HG02588 (cell line): Measurements from ENCODE around the gene TACR2.
"Not testable (repeated sequence)": the region's sequence is repeated elsewhere in the genome, so short reads cannot be mapped to it uniquely, and the experiment has no call there.

Experiments used
- ATAC-seq: cut with Tn5 transposase; IDR thresholded peaks from one replicate; pipeline ENCODE4 v1.9.1; 2021; ENCODE audit warnings: mild to moderate bottlenecking, moderate library complexity; ENCODE audit not compliant: unreplicated experiment

The TACR2 gene

DNA sequence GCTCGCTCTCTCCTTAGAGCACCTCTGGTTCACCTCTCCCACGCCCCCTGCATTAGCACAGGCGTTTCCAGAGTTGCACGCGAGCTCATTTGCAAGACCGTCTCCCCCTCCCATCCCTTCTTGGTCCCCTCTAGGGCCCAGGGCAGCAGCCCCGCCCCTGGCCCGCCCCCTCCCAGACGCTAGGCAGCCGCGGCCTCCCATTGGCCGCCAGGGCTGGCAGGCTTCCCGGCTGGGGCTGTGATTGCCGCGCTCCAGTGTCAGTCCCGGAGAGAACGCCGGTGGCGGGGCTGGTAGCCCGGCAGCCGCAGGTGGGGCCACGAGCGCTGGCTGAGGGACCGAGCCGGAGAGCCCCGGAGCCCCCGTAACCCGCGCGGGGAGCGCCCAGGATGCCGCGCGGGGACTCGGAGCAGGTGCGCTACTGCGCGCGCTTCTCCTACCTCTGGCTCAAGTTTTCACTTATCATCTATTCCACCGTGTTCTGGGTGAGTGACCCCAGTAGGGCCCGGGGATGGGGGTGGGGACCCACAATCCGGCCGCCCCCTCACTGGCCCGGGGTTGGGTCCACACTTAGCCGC lies 34.6 kb upstream of the TACR2 start, which contains the start of gene TSPAN15:
TSPAN15 (plus strand) TSS at position 257 of the 575 bp plus-strand sequence; CDS start at position 387, 130 bp downstream.
- ATAC-seq, result peak; percentile 82

- not testable (repeated sequence) for ATAC-seq
Measured at GRCh38 chr10:69450395-69450794, 33.7 kb upstream of the TACR2 start.

DNA sequence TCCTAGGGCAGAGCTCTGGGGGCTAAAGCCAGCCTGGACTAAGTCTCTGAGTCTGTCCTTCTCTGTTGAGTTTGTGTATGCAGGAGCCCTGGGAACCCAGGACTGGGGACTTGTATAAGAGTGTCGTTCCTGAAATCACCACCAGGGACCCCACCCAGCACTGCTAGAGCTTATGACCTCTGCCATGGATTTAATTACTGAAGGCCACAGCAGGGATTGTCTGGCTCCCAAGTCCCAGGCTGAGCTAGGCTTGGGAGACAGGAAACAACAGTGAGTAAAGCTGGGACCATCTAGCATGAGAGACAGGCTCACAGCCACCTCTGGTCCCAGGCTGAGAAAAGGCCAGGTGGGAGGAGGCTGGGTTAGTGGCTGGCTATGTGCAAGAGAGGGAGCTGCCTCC lies 33.1 kb upstream of the TACR2 start:
- ATAC-seq, result no peak

- ATAC-seq, result no peak
Measured at GRCh38 chr10:69446650-69447151, 30.0 kb upstream of the TACR2 start.

GRCh38 chr10:69446229-69446628 lies 29.5 kb upstream of the TACR2 start:
- ATAC-seq, result no peak

DNA sequence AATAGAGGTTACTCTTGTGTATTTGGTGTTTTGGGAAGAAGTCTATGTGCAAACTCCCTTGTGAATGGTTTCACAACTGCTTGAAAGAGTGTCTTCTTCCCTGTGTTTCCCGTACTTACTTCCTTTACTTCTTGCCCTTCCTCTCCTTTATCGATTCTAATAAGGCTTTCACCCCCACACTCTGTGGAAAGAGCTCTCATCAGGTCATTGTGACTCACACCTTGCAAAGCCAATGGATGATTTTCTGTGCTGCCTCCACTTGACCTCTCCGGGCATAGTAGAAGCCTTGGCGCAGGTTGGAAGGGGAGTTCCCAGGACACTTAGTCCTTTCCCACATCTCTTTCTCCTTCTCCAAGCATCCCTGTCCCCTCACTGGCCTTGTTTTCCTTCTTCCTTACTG lies 28.3 kb upstream of the TACR2 start:
- no peak for ATAC-seq

GRCh38 chr10:69443354-69443753 lies 26.6 kb upstream of the TACR2 start:
- no peak for ATAC-seq

DNA sequence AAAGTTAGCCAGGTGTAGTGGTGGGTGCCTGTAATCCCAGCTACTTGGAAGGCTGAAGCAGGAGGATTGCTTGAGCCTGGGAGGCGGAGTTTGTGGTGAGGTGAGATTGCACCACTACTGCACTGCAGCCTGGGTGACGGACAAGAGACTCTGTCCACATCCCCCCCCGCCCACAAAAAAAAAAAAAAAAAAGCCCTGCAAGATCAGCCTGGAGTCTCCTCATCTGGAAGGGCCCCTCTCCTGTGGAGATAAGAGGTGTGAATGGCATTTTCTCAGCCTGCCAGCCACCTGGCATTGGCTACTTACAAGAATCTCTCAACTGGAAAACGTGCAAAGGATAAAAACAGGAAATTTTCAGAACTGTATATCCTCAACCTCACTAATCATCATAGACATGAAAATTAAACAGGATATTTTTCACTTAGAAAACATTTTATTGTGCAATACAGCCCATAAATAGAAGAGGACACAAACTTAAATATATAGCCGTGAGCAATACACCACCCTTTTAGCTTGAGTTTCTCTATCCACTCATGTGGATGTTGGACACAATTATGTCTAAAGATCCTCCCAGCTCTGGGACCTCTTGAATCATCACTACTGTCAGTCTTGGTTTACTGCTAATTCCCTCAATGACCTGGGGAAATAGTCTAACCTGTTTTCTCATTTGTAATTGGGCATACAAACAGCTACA lies 23.2 kb upstream of the TACR2 start:
- ATAC-seq, result no peak

DNA sequence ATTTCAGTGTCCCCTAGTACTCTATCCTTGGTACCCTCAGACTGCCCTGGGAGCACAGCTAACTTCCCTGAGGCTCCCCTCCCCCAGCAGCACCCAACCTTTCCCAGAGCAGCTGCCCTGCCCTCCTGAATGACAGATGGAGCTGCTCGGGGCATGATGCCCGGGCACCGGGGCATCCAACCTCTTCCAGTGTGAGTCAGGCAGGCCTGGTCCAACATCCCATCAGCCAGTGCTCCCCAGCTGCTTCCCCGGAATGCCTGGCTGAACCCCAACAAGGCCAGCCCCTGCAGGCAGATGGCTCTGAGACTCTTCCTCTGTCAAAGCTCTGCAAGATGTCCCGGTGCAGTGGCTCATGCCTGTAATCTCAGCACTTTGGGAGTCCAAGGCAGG lies 22.6 kb upstream of the TACR2 start:
- ATAC-seq, result no peak

GRCh38 chr10:69438536-69439349 lies 22.0 kb upstream of the TACR2 start:
- ATAC-seq, result no peak

DNA sequence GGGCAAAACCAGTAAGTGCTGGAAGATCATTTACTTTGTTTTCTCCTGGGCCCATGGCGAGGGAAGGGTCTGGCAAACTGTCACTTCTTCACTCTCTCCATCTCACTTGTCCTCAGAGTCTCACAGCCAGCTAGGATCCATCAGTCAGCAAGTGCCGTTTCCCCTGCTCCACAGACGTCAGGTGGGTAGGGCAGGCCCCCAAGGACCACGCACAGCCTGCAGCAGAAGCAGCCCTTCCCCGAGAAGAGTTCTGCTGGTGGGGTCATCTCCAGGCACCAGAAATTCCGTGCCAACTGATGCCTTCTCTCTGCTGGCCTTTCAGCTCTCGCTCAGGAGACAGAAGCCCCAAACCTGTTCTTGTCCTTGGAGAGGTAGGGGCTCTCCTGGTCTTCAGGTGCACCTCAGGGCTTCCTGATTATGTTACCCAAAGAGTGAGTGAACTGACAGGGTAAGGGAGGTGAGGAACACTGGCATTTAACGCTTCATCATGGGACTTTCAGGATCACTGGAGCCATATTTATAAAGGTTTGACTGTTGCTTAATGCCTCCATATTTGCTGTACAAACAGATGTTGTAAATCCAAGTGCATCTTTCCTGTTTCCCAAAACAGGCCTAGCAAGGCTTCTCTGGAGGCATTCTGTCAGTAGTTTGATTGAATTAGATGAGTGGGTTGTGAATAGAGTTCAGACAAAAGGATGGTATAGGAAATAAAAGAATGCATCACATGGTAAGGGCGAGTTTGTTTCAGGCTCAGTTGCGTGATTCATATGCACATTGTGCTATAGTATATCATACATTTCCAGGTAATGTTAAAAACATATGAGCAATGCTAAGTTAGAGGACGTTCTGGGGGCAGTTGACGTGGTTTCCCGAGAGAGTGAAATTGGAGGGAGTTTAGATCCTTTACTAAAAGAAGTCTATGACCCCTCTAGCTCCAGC lies 20.9 kb upstream of the TACR2 start:
- ATAC-seq, result no peak

DNA sequence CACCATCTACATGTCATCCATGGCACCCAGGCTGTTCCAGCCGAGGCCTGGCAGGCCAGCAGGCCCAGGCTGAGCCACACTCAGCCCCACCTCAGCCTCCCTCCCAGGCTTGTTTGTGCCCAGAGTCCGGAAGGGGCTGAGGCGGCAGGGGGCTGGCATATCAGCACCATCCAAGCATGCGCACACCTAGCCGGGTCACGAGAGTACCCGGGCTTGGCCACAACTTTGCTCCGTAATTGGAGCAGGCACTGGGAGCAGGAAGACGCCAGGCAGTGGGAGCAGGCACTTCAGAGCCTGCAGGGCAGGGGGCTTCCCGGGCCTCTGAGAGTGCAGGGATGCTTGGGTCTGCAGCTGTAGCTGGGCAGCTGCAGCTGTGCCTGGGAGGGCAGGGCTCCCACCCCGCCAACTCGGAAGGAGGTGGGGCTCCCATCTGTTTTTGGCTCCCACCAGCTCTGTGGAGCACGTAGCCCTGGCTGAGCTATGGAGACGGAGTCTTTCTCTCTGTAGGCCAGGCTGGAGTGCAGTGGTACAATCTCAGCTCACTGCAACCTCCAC lies 19.3 kb upstream of the TACR2 start:
- ATAC-seq, result no peak

DNA sequence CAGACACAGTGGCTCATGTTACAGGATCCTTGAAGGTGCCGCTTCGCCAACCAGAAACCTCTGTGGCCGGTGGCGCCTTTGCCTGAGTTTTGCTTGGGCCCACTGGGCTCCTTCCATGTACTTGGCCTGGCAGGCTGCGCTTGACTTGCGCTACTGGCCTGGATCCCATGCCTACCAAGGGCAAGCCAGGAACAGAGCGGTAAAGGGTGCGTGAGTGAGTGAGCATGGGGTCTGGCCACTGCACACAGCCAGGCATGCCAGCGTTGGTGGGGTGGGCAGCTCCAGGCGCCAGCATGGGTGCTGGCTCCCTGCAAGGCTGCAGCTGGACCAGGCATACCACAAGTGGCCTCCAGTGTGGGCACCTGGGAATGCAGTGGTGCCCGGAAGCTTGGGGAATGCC lies 18.2 kb upstream of the TACR2 start:
- no peak for ATAC-seq

- no peak for ATAC-seq
Measured at GRCh38 chr10:69434169-69434568, 17.5 kb upstream of the TACR2 start.

DNA sequence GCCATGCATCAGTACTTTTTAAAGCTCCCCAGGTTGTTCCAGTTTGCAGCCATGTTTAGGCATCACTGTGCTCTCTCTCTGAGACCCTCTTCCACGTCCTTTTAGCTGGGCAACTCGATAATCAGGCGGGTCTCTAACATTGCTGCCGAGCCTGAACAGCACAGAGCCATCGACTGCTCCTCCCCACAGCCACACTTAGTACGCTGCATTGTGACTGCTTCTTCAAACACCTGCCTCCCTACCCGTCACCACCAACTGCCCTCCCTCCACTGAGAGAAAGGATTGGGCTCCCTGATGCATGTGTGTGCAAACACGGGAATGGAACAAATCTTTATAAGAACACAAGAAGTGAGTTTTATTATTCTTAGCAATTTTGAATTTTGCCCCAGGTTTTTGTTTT lies 11.4 kb upstream of the TACR2 start:
- no peak for ATAC-seq

DNA sequence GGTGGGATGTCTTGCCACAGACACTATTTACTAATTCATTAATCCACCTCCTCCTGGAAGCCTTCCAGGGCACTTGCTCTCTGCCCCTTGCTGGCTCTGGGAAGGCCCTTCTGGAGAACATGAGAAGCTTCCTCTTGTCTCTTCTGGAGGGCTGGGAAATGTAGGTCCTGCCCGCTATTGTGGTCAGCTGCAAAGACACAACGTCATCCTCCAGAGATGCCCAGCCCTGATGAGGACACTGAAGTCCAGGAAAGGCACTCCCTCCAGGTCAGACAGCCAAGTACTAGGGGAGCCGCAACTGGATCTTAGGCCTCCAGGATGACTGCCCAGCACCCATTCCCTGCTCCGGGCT lies 9.6 kb upstream of the TACR2 start:
- ATAC-seq, result no peak

- ATAC-seq, result no peak
Measured at GRCh38 chr10:69425511-69426298, 9.0 kb upstream of the TACR2 start.

GRCh38 chr10:69425041-69425440 lies 8.3 kb upstream of the TACR2 start:
- ATAC-seq, result no peak

DNA sequence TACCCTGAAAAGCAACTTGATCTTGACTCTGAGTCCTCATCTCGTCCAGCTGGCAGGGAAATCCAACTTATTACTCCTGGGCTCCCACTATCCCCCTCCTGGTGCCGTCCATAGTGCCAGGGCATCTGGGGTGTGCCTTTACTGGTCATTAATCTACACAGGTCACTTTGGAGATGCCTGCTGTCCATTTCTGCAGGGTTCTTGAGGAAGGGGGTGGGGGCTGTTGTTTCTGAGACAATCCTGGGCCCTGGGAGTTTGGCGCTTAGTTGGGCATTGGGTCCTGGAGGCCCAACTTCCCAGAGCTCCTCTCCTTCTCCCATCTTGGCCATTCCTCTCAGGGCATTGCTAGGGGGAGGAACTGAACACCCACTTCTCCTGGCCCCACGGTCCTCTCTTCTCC lies 6.0 kb upstream of the TACR2 start:
- ATAC-seq, result no peak
